Transverse colon (tissue), 4 donors: ENCODE measurements around the gene ARHGEF10L. TPM values are rescaled to one million over a fixed set of nuclear protein-coding genes. Genes with fewer than 3 reads are reported as not detected.

Source experiments
- DNase-seq: peaks from one replicate; pipeline ENCODE4 v3.0.0-alpha.2; 2019
- H3K27ac ChIP-seq, 4 donors: fragments of 200-600 bp; sonication (generic); 2 replicates each; pipeline ENCODE4 v1.5.1; 2016 to 2018; ENCODE audit warnings: inconsistent platforms in 4 of 4
- H3K27me3 ChIP-seq: fragments of 200-600 bp; sonication (generic); 2 replicates; pipeline ENCODE4 v1.5.1; 2017; ENCODE audit warnings: inconsistent platforms
- H3K36me3 ChIP-seq, 4 donors: fragments of 200-600 bp; sonication (generic); 2 replicates each; pipeline ENCODE4 v1.5.1; 2017 to 2019; ENCODE audit warnings: inconsistent platforms in 4 of 4
- H3K4me1 ChIP-seq, 4 donors: fragments of 200-600 bp; sonication (generic); 2 replicates each; pipeline ENCODE4 v1.5.1; 2017 to 2020; ENCODE audit warnings: inconsistent platforms in 4 of 4
- H3K4me3 ChIP-seq, 4 donors: fragments of 200-600 bp; sonication (generic); 1 replicate in 1 of 4; 2 replicates in 3 of 4; pipeline versions ENCODE4 v1.5.1 to v1.6.1; 2017 to 2019; ENCODE audit warnings: inconsistent platforms in 4 of 4
- H3K9me3 ChIP-seq, 2 donors: fragments of 200-600 bp; sonication (generic); 2 replicates each; pipeline ENCODE4 v1.5.1; 2017 to 2019; ENCODE audit warnings: inconsistent platforms in 2 of 2
- EP300 ChIP-seq: sonication (generic); formaldehyde crosslinking; IDR thresholded peaks from one replicate; pipeline ENCODE4 v1.6.1; 2017; ENCODE audit warnings: antibody characterized with exemption, low read depth
- POLR2A ChIP-seq: fragments of 450-650 bp; IDR thresholded peaks from one replicate; pipeline ENCODE4 v1.6.1; 2016; ENCODE audit warnings: antibody characterized with exemption, mild to moderate bottlenecking, moderate library complexity
- POLR2AphosphoS5 ChIP-seq, 3 donors: sonication (generic); formaldehyde crosslinking; IDR thresholded peaks; one replicate each; pipeline ENCODE4 v1.6.1; 2016; ENCODE audit warnings: antibody characterized with exemption in 3 of 3
- WGBS, 2 donors: methylation state at CpG; one replicate each; pipeline ENCODE4 v1.1.5; 2018; ENCODE audit warnings: low coverage in 1 of 2; 5-methylcytosine and 5-hydroxymethylcytosine counted together
- in situ Hi-C, 4 donors: fragments of 200-750 bp; cut with MboI; loops; one replicate each; pipeline versions ENCODE4 v1.15.0 to v1.15.1; 2017; ENCODE audit warnings: low sequenced_read_pairs in 3 of 4, low pct_ligation_motif_present in 1 of 4, low pct_unique_long_range_greater_than_20kb in 1 of 4
- intact Hi-C: fragments of 100-400 bp; cut with DNase I; formaldehyde crosslinking; loops from one replicate; pipeline ENCODE4 v1.15.1; 2023; ENCODE audit warnings: low total_unique reads
- total RNA-seq, 4 donors: library from RNA; depleted of rRNA; stranded (reverse); fragments of >200 nt; gene quantifications; one replicate each; pipeline ENCODE4 v1.1.0, GENCODE V29; 2016
- TF ChIP-seq, protein P1 (sequence below), 5 experiments: fragments of 200-600 bp in 3 of 5; fragments of 450-650 bp in 2 of 5; sonication (generic) in 3 of 5; IDR thresholded peaks; 1 replicate in 2 of 5; 2 replicates in 3 of 5; pipeline ENCODE4 v1.5.1; 2016 to 2017; ENCODE audit warnings: antibody characterized with exemption in 5 of 5, inconsistent platforms in 3 of 5, mild to moderate bottlenecking in 2 of 5, moderate library complexity in 1 of 5

ARHGEF10L gene
- total RNA-seq, 4 donors from 2014 or later: 115 to 326 (median 199) TPM

DNA sequence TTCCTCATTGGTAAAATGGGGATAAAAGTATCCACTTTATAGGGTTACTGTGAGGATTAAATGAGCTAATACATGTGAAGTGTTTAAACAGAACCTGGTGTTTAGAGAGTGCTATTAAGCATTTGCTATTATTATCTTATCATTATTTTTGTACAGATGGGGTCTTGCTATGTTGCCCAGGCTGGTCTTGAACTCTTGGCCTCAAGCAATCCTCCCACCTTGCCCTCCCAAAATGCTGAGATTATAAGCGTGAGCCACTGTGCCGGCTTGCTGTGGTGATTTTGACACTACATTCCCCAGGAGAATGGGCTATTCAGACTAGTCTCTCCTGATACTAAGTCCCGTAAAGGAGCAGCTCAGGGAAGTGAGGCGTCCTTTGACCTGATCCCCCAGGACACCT is 6.3 kb upstream of the ARHGEF10L start:
- Histone ChIP-seq H3K4me3 (no peak overlapping the region), H3K27me3 (no peaks in the 10 kb centered on the region), H3K4me1 (peaks cover 25 to 55% (median 33%) of the 10 kb centered on the region in 4 donors), H3K9me3 (no peaks in the 10 kb centered on the region), H3K27ac (peak overlapping the region; percentile 86 to 95 (median 92)), H3K36me3 (no peaks in the 10 kb centered on the region)
- 88 to 92% methylated on average over 4 of the region's 4 CpGs for WGBS, 2 donors
- in situ Hi-C loops: no loop called here
- TF ChIP-seq POLR2A: no peak
- no peak for TF ChIP-seq POLR2AphosphoS5 (IDR thresholded peaks at IDR 0.05)
- TF ChIP-seq EP300: no peak
- TF ChIP-seq, protein P1, sequence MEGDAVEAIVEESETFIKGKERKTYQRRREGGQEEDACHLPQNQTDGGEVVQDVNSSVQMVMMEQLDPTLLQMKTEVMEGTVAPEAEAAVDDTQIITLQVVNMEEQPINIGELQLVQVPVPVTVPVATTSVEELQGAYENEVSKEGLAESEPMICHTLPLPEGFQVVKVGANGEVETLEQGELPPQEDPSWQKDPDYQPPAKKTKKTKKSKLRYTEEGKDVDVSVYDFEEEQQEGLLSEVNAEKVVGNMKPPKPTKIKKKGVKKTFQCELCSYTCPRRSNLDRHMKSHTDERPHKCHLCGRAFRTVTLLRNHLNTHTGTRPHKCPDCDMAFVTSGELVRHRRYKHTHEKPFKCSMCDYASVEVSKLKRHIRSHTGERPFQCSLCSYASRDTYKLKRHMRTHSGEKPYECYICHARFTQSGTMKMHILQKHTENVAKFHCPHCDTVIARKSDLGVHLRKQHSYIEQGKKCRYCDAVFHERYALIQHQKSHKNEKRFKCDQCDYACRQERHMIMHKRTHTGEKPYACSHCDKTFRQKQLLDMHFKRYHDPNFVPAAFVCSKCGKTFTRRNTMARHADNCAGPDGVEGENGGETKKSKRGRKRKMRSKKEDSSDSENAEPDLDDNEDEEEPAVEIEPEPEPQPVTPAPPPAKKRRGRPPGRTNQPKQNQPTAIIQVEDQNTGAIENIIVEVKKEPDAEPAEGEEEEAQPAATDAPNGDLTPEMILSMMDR (IDR thresholded peaks at IDR 0.05): no peak
- intact Hi-C loops: no loop called here
- DNase-seq: no peak

DNA sequence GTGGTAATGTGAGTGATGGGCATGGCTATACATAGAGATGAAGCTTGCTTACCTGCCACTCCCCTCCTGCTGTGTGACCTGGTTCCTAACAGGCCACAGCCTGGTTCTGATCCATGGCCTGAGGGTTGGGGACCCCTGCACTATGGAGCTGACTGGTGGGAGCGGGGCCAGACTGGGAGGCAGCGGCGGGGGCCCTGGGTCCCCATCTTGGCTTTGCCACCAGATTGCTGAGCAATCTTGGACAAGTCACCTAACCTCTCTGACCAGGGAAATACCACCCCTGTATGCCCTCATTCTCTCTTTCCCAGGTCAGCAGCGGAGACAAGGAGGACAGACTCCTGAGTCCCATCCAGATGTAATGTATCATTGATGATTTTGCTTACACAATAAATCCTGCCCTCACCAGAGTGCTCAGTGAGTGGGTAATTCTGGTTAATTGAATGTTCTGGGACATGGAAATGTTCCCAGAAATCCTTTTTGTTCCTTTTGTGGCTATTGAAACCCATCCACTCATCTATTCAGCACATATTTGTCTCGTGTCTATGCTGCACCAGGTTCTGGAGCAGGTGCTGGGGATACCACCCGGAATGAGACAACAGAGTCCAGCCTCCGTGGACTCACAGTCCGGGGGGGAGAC is 4.1 kb upstream of the ARHGEF10L start:
- Histone ChIP-seq H3K4me1 (peaks cover 28 to 60% (median 45%) of the 10 kb centered on the region in 4 donors), H3K27ac (peak overlapping the region in 3 of 4 donors; percentile 3 to 16 (median 9))

DNA sequence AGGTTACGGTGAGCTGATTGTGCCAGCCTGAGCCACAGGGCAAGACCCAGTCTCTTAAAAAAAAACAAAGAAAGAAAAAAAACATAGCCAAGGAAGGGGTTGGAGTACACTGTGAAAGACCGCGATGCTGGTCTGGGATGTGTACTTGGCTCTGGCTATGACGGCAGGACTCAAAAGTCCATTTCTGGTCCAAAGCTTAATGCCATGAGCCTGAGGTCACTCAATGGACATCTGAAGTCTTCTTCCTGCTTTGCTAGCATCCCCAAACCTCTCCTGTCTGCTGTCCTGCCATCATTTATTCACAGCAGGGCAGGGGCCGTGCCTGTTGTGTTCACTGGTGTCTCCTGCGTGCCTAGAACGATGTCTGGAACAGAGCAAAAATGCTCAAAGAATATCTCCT is 1.5 kb upstream of the ARHGEF10L start:
- WGBS, 2 donors: 63 to 73% methylated on average over 7 of the region's 7 CpGs
- H3K9me3 ChIP-seq: no peaks in the 10 kb centered on the region
- peaks cover 7 to 60% (median 43%) of the 10 kb centered on the region in 4 donors for H3K4me1 ChIP-seq
- no peak overlapping the region for H3K4me3 ChIP-seq
- H3K27me3 ChIP-seq: no peaks in the 10 kb centered on the region
- DNase-seq: no peak
- H3K36me3 ChIP-seq: no peaks in the 10 kb centered on the region
- intact Hi-C loops (no loop called here), in situ Hi-C loops (no loop called here)
- TF ChIP-seq POLR2A (peak; percentile 13), EP300 (no peak), POLR2AphosphoS5 (IDR thresholded peaks at IDR 0.05) (peak in 1 of 3 donors; percentile 29)
- H3K27ac ChIP-seq: peak overlapping the region; percentile 82 to 92 (median 88)

More for the DNA sequence above, 4.1 kb upstream of the ARHGEF10L start:
- 80% methylated on average over 8 of the region's 8 CpGs; no CpG with 5 or more reads in 1 of the 2 donors for WGBS, 2 donors
- no peaks in the 10 kb centered on the region for H3K9me3 ChIP-seq
- in situ Hi-C loops: no loop called here
- intact Hi-C loops: no loop called here
- DNase-seq: no peak
- H3K27me3 ChIP-seq: no peaks in the 10 kb centered on the region
- H3K4me3 ChIP-seq: no peak overlapping the region
- TF ChIP-seq EP300 (no peak), POLR2A (no peak), POLR2AphosphoS5 (IDR thresholded peaks at IDR 0.05) (no peak)
- TF ChIP-seq, protein P1 (IDR thresholded peaks at IDR 0.05): no peak
- H3K36me3 ChIP-seq: no peaks in the 10 kb centered on the region

DNA sequence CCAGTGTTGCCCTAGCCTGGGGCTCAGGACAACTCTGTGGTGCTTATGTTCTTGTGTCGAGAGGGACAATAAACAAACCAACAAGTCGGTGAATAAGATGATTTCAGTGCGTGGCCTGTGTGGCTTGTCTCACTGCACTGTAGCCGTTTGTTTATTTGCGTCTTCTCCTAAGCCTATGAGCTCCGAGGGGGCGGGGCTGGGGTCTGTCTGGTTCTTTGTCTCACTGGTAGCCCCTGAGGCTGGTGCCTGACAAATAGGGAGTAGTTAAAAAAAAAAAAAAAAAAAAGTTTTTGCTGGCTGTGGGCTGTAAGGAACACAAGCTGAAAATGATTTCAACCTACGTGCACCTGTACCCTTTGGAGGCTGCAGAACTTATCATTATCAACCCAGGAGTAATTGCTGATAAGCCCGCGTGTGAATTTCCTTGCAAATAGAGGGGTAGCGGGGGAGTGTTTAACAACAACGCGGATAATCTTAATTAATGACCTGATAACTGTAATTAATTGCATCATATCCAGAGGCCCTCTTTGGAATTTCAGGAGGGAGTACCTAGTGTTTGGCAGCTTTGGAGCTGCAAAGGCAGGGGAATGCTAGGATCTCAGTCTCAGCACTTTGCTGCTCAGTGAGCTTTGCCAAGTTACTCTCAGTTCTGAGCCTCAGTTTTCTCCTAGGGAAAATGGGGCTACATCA is 925 bp upstream of the ARHGEF10L start:
- TF ChIP-seq POLR2A (no peak), POLR2AphosphoS5 (IDR thresholded peaks at IDR 0.05) (no peak), EP300 (no peak)
- TF ChIP-seq, protein P1 (IDR thresholded peaks at IDR 0.05): no peak
- Histone ChIP-seq H3K9me3 (no peaks in the 10 kb centered on the region), H3K27me3 (no peaks in the 10 kb centered on the region), H3K27ac (peak overlapping the region; percentile 82 to 92 (median 88)), H3K36me3 (no peaks in the 10 kb centered on the region), H3K4me3 (peak overlapping the region in 1 of 4 donors; percentile 50), H3K4me1 (peaks cover 6 to 60% (median 43%) of the 10 kb centered on the region in 4 donors)
- DNase-seq: no peak
- WGBS, 2 donors: 34 to 40% methylated on average over 6 to 13 of the region's 13 CpGs
- in situ Hi-C loops (no loop called here), intact Hi-C loops (no loop called here)
